NCI-H146 treated with DMSO at 0.1 percent for 48 hours (cell line): ENCODE data around the gene SIL1.

Source experiments
- DNase-seq: peaks from one replicate; lab custom pipeline; 2025; ENCODE audit not compliant: unreplicated experiment; lab: John Stamatoyannopoulos, UW

Gene SIL1

GRCh38 chr5:138947780-138948179 lies 250.4 kb downstream of the SIL1 start:
- DNase-seq = no peak

GRCh38 chr5:138946831-138947560 lies 251.2 kb downstream of the SIL1 start:
- no peak for DNase-seq

GRCh38 chr5:138946241-138946623 lies 251.9 kb downstream of the SIL1 start:
- no peak for DNase-seq

GRCh38 chr5:138945421-138946240 lies 252.5 kb downstream of the SIL1 start:
- DNase-seq = no peak

- no peak for DNase-seq
Observed at GRCh38 chr5:138944527-138945322, 253.4 kb downstream of the SIL1 start.

GRCh38 chr5:138943599-138944173 lies 254.5 kb downstream of the SIL1 start:
- no peak for DNase-seq

- no peak for DNase-seq
Observed at GRCh38 chr5:138942861-138943260, 255.3 kb downstream of the SIL1 start.

GRCh38 chr5:138942066-138942465 lies 256.1 kb downstream of the SIL1 start:
- no peak for DNase-seq

GRCh38 chr5:138938526-138938925 lies 259.6 kb downstream of the SIL1 start:
- no peak for DNase-seq

- no peak for DNase-seq
Observed at GRCh38 chr5:138937392-138938387, 260.5 kb downstream of the SIL1 start.

GRCh38 chr5:138936968-138937345 lies 261.2 kb downstream of the SIL1 start:
- no peak for DNase-seq

GRCh38 chr5:138936225-138936967 lies 261.8 kb downstream of the SIL1 start:
- no peak for DNase-seq

GRCh38 chr5:138935466-138935865 lies 262.7 kb downstream of the SIL1 start:
- DNase-seq = no peak

GRCh38 chr5:138934971-138935370 lies 263.2 kb downstream of the SIL1 start:
- no peak for DNase-seq

GRCh38 chr5:138933522-138934290 lies 264.5 kb downstream of the SIL1 start:
- DNase-seq = no peak

- DNase-seq = no peak
Observed at GRCh38 chr5:138932171-138932810, 265.9 kb downstream of the SIL1 start.

GRCh38 chr5:138930371-138931097 lies 267.6 kb downstream of the SIL1 start:
- no peak for DNase-seq

- no peak for DNase-seq
Observed at GRCh38 chr5:138929571-138929955, 268.6 kb downstream of the SIL1 start.
